Naive thymus-derived CD4-positive, alpha-beta T cell (primary cell): ENCODE measurements around the gene PLCB3. TPM values are rescaled to one million over a fixed set of nuclear protein-coding genes. Genes with fewer than 3 reads are reported as not detected.
A peak's percentile ranks its signal among the peaks of the same experiment; 100 is the strongest.

Experiments used
- ATAC-seq: fragments of 150-1000 bp; cut with Tn5 transposase; 2 replicates; pipeline ENCODE4 v1.10.0; 2021; ENCODE audit warnings: mild to moderate bottlenecking, moderate library complexity
- CTCF ChIA-PET: fragments of 350-600 bp; sonication (Branson Sonifier 250); formaldehyde crosslinking; loops from one replicate; lab custom pipeline; 2021; ENCODE audit warnings: antibody characterized with exemption; lab: Charles Lee
- POLR2A ChIA-PET: fragments of 350-600 bp; sonication (Branson Sonifier 250); formaldehyde crosslinking; loops from one replicate; lab custom pipeline; 2021; ENCODE audit warnings: antibody characterized with exemption, inconsistent platforms; lab: Charles Lee
- DNase-seq, 9 donors: peaks; one replicate each; pipeline versions ENCODE4 v3.0.0 to v3.0.0-alpha.2; 2020 to 2022; ENCODE audit warnings: mixed read lengths in 1 of 9
- H3K27ac ChIP-seq: one replicate; pipeline ENCODE4 v1.7.0; 2013; ENCODE audit warnings: mild to moderate bottlenecking, low read depth, low read length, moderate library complexity
- H3K27me3 ChIP-seq, 2 donors: one replicate each; pipeline ENCODE4 v1.7.0; 2013; ENCODE audit warnings: low read length in 2 of 2, mild to moderate bottlenecking in 2 of 2, moderate library complexity in 2 of 2; ENCODE audit not compliant: control insufficient read depth in 2 of 2, insufficient read depth in 2 of 2
- H3K36me3 ChIP-seq, 3 experiments: 1 replicate in 2 of 3; 2 replicates in 1 of 3; pipeline ENCODE4 v1.7.0; 2013; ENCODE audit warnings: low read length in 3 of 3, mild to moderate bottlenecking in 3 of 3, moderate library complexity in 1 of 3; ENCODE audit not compliant: insufficient read depth in 3 of 3, control insufficient read depth in 2 of 3
- H3K4me1 ChIP-seq, 2 donors: one replicate each; pipeline ENCODE4 v1.7.0; 2013; ENCODE audit warnings: low read length in 2 of 2, mild to moderate bottlenecking in 2 of 2, moderate library complexity in 1 of 2; ENCODE audit not compliant: control insufficient read depth in 2 of 2, insufficient read depth in 2 of 2
- H3K4me3 ChIP-seq: 2 replicates; pipeline ENCODE4 v1.7.0; 2013; ENCODE audit warnings: mild to moderate bottlenecking, low read length
- H3K9me3 ChIP-seq, 3 experiments: 1 replicate in 2 of 3; 2 replicates in 1 of 3; pipeline ENCODE4 v1.7.0; 2013; ENCODE audit warnings: low read length in 3 of 3; ENCODE audit not compliant: control insufficient read depth in 2 of 3
- H3K27ac Mint-ChIP-seq, 9 donors: one replicate each; pipeline ENCODE4 v1.8.0; 2020 to 2022; ENCODE audit warnings: mixed read lengths in 9 of 9, mild to moderate bottlenecking in 8 of 9, moderate library complexity in 5 of 9, inconsistent platforms in 2 of 9
- H3K27me3 Mint-ChIP-seq, 5 donors: one replicate each; pipeline ENCODE4 v1.8.0; 2021 to 2022; ENCODE audit warnings: mixed read lengths in 5 of 5, mild to moderate bottlenecking in 1 of 5
- H3K36me3 Mint-ChIP-seq, 5 donors: one replicate each; pipeline ENCODE4 v1.8.0; 2020 to 2022; ENCODE audit warnings: mixed read lengths in 5 of 5, mild to moderate bottlenecking in 3 of 5, inconsistent platforms in 1 of 5
- H3K4me1 Mint-ChIP-seq, 7 donors: one replicate each; pipeline ENCODE4 v1.8.0; 2020 to 2022; ENCODE audit warnings: mixed read lengths in 7 of 7, mild to moderate bottlenecking in 3 of 7, inconsistent platforms in 1 of 7
- H3K4me3 Mint-ChIP-seq, 10 donors: one replicate each; pipeline ENCODE4 v1.8.0; 2020 to 2022; ENCODE audit warnings: mild to moderate bottlenecking in 10 of 10, mixed read lengths in 10 of 10, moderate library complexity in 6 of 10, inconsistent platforms in 2 of 10
- H3K9me3 Mint-ChIP-seq, 11 donors: one replicate each; pipeline ENCODE4 v1.8.0; 2020 to 2022; ENCODE audit warnings: mixed read lengths in 11 of 11, mild to moderate bottlenecking in 4 of 11, inconsistent platforms in 1 of 11, moderate library complexity in 1 of 11
- intact Hi-C, 2 donors: fragments of 100-400 bp; cut with micrococcal nuclease; formaldehyde crosslinking; loops; one replicate each; pipeline ENCODE4 v1.15.1; 2023
- polyA plus RNA-seq, 2 donors: library from polyadenylated mRNA; unstranded; fragments of 300-500 nt; fragmentation: Illumina TruSeq; gene quantifications; one replicate each; pipeline ENCODE4 v1.2.3, GENCODE V29; 2021
- total RNA-seq, 6 experiments: library from RNA in 5 of 6; stranded (reverse) in 5 of 6; gene quantifications; 1 replicate in 5 of 6; 2 replicates in 1 of 6; pipeline ENCODE4 v1.2.3 and lab custom pipeline; 2021 to 2026

PLCB3 gene
- total and polyA plus RNA-seq, 7 experiments from 2014 or later = 0.19 to 12.1 (median 7.1) TPM

GRCh38 chr11:64253481-64253880 lies 2.2 kb downstream of the PLCB3 start:
- Histone ChIP-seq H3K4me3 (no peak overlapping the region), H3K27me3 (no peaks in the 10 kb centered on the region), H3K4me1 (peaks cover 9 to 12% of the 10 kb centered on the region in 2 donors), H3K9me3 (no peaks in the 10 kb centered on the region), H3K36me3 (peaks cover 0 to 2% (median 0%) of the 10 kb centered on the region in 3 experiments), H3K27ac (no peak overlapping the region)
- H3K9me3 Mint-ChIP-seq = peaks cover 0 to 2% (median 0%) of the 10 kb centered on the region in 11 donors
- ChIA-PET CTCF (interaction anchor here (1.0 kb wide), 1 partner anchor 49 kb away, joined by 3 read pairs; no protein-coding TSS in a partner anchor), POLR2A (no interaction called here)
- H3K27ac Mint-ChIP-seq = no peak overlapping the region
- peaks cover 0 to 3% (median 0%) of the 10 kb centered on the region in 5 donors for H3K27me3 Mint-ChIP-seq
- H3K36me3 Mint-ChIP-seq = no peaks in the 10 kb centered on the region
- ATAC-seq (no peak), DNase-seq (no peak)
- H3K4me3 Mint-ChIP-seq = peak overlapping the region in 5 of 10 donors; percentile 14 to 91 (median 21)
- H3K4me1 Mint-ChIP-seq = peaks cover 0 to 36% (median 11%) of the 10 kb centered on the region in 7 donors
- intact Hi-C loops = no loop called here

- Histone ChIP-seq H3K4me3 (no peak overlapping the region), H3K27ac (no peak overlapping the region), H3K4me1 (peaks cover 9 to 12% of the 10 kb centered on the region in 2 donors), H3K36me3 (peaks cover 0 to 8% (median 0%) of the 10 kb centered on the region in 3 experiments), H3K9me3 (no peaks in the 10 kb centered on the region), H3K27me3 (no peaks in the 10 kb centered on the region)
- ChIA-PET CTCF (interaction anchor here (1.0 kb wide), 1 partner anchor 50 kb away, joined by 3 read pairs; no protein-coding TSS in a partner anchor), POLR2A (interaction anchor here (1.4 kb wide), 1 partner anchor 13 kb away, joined by 5 read pairs; the partner anchor contains the start of gene FKBP2)
- H3K4me3 Mint-ChIP-seq = no peak overlapping the region
- H3K9me3 Mint-ChIP-seq = peaks cover 0 to 2% (median 0%) of the 10 kb centered on the region in 11 donors
- peaks cover 0 to under 1% (median 0%) of the 10 kb centered on the region in 5 donors for H3K36me3 Mint-ChIP-seq
- DNase-seq (no peak), ATAC-seq (no peak)
- intact Hi-C loops = no loop called here
- no peak overlapping the region for H3K27ac Mint-ChIP-seq
- H3K4me1 Mint-ChIP-seq = peaks cover 0 to 33% (median 11%) of the 10 kb centered on the region in 7 donors
- peaks cover 0 to 3% (median 0%) of the 10 kb centered on the region in 5 donors for H3K27me3 Mint-ChIP-seq
Observed at GRCh38 chr11:64254326-64254725, 3.0 kb downstream of the PLCB3 start.

DNA sequence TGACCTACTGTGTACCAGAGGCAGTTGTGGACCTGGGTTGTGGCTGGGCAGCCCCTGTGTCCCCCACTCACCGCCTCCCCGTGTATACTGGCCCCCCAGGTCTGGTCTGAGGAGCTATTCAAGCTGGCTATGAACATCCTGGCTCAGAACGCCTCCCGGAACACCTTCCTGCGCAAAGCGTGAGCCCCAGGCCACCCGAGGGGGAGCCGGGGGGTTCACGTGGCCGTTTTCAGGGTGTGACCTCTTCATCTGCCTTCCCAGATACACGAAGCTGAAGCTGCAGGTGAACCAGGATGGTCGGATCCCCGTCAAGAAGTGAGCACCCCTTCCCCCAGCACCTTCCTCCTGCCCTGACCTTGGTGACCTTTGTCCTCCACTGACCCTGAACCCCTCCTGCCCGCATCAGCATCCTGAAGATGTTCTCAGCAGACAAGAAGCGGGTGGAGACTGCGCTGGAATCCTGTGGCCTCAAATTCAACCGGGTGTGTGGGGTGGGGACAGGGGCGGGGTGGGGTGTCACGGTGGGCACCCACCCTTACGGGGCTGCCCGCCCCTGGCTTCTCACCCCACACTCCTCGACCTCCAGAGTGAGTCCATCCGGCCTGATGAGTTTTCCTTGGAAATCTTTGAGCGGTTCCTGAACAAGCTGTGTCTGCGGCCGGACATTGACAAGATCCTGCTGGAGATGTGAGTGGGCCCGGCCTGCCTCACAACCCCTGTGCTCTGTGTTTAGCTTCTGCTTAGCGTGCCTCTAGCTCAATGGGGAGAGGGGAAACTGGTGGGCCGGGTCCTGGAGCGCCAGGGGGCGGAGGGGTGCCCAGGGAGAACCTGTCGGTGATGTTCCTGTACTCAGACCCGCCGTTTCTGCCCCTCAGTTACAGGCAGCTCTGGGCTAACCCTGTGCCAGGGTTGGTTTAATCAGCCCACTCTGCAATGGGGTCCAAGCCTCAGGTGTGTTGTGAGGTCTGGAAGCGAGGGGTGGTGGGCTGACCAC lies 4.1 kb downstream of the PLCB3 start:
- intact Hi-C loops = no loop called here
- no peak overlapping the region for H3K27ac ChIP-seq
- H3K27me3 ChIP-seq = no peaks in the 10 kb centered on the region
- ChIA-PET POLR2A (interaction anchor here (1.2 to 1.4 kb wide), 2 partner anchors 13 to 14 kb away, joined by 4 to 5 read pairs; partner anchors contain the start of gene FKBP2), CTCF (interaction anchor here (0.8 to 0.9 kb wide), 2 partner anchors 49 to 51 kb away, joined by 3 read pairs; partner anchors contain the start of gene FERMT3)
- peaks cover 0 to 28% (median 7%) of the 10 kb centered on the region in 7 donors for H3K4me1 Mint-ChIP-seq
- H3K36me3 ChIP-seq = peaks cover 0 to 8% (median 0%) of the 10 kb centered on the region in 3 experiments
- H3K36me3 Mint-ChIP-seq = peaks cover 0 to 7% (median 0%) of the 10 kb centered on the region in 5 donors
- no peak for DNase-seq
- no peak overlapping the region for H3K4me3 ChIP-seq
- ATAC-seq = no peak
- no peaks in the 10 kb centered on the region for H3K9me3 ChIP-seq
- no peak overlapping the region for H3K27ac Mint-ChIP-seq
- peaks cover 0 to 3% (median 0%) of the 10 kb centered on the region in 5 donors for H3K27me3 Mint-ChIP-seq
- H3K4me3 Mint-ChIP-seq = no peak overlapping the region
- H3K4me1 ChIP-seq = peaks cover 9 to 12% of the 10 kb centered on the region in 2 donors
- peaks cover 0 to 2% (median 0%) of the 10 kb centered on the region in 11 donors for H3K9me3 Mint-ChIP-seq

- ChIA-PET CTCF (no interaction called here), POLR2A (interaction anchor here (1.2 kb wide), 1 partner anchor 13 kb away, joined by 4 read pairs; no protein-coding TSS in a partner anchor)
- no peak overlapping the region for H3K27ac Mint-ChIP-seq
- Histone ChIP-seq H3K9me3 (no peaks in the 10 kb centered on the region), H3K27me3 (no peaks in the 10 kb centered on the region), H3K4me3 (no peak overlapping the region), H3K4me1 (peaks cover 7 to 9% of the 10 kb centered on the region in 2 donors), H3K36me3 (peaks cover 0 to 8% (median 0%) of the 10 kb centered on the region in 3 experiments), H3K27ac (no peak overlapping the region)
- H3K4me1 Mint-ChIP-seq = peaks cover 0 to 25% (median 7%) of the 10 kb centered on the region in 7 donors
- no peaks in the 10 kb centered on the region for H3K27me3 Mint-ChIP-seq
- H3K4me3 Mint-ChIP-seq = no peak overlapping the region
- no peak for ATAC-seq
- intact Hi-C loops = no loop called here
- peaks cover 0 to 7% (median 0%) of the 10 kb centered on the region in 5 donors for H3K36me3 Mint-ChIP-seq
- DNase-seq = no peak
- H3K9me3 Mint-ChIP-seq = peaks cover 0 to 2% (median 0%) of the 10 kb centered on the region in 11 donors
Observed at GRCh38 chr11:64256300-64256699, 5.0 kb downstream of the PLCB3 start.

DNA sequence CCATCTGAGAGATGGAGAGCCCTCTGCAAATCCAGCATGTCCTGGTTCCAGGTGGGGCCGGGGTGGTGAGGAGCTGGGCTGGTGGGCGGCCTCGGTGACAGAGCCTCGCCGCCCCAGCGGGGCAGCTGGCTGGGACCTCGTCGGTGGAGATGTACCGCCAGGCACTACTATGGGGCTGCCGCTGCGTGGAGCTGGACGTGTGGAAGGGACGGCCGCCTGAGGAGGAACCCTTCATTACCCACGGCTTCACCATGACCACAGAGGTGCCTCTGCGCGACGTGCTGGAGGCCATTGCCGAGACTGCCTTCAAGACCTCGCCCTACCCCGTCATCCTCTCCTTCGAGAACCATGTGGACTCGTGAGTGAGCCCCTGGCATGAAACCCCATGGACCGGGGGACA lies 7.0 kb downstream of the PLCB3 start:
- H3K27ac ChIP-seq = no peak overlapping the region
- no peaks in the 10 kb centered on the region for H3K27me3 ChIP-seq
- no peaks in the 10 kb centered on the region for H3K4me1 ChIP-seq
- no peak overlapping the region for H3K27ac Mint-ChIP-seq
- ChIA-PET POLR2A (interaction anchor here (0.6 to 2.2 kb wide), 4 partner anchors 9 to 1768 kb away, joined by 3 to 8 read pairs (median 4); partner anchors contain the start of genes CATSPER1 and SF1), CTCF (no interaction called here)
- no peak overlapping the region for H3K4me3 Mint-ChIP-seq
- ATAC-seq (no peak), DNase-seq (no peak)
- H3K9me3 ChIP-seq = no peaks in the 10 kb centered on the region
- peaks cover 0 to 11% (median 0%) of the 10 kb centered on the region in 7 donors for H3K4me1 Mint-ChIP-seq
- H3K36me3 Mint-ChIP-seq = peaks cover 0 to 7% (median 2%) of the 10 kb centered on the region in 5 donors
- H3K9me3 Mint-ChIP-seq = no peaks in the 10 kb centered on the region
- no peak overlapping the region for H3K4me3 ChIP-seq
- peaks cover 0 to 11% (median 0%) of the 10 kb centered on the region in 3 experiments for H3K36me3 ChIP-seq
- intact Hi-C loops = no loop called here
- no peaks in the 10 kb centered on the region for H3K27me3 Mint-ChIP-seq

DNA sequence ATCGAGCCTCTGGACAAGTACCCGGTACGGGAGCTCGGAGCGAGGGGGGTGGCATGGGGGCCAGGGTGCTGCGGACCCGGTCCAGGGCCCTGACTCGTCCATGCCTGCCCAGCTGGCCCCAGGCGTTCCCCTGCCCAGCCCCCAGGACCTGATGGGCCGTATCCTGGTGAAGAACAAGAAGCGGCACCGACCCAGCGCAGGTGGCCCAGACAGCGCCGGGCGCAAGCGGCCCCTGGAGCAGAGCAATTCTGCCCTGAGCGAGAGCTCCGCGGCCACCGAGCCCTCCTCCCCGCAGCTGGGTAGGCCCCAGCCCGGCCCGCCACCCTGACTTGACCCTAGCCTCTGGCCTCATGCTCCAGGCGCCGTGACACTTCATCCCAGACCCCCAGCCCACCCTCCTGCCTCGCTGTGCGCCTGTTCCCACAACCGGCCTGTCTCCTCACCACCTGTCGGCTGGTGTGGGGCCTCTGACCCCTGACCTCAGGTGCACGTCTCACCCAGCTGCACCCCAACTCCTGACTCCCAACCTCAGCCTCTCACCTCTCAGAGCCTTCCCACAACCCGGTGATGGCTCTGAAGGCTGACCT lies 7.7 kb downstream of the PLCB3 start:
- no peak for ATAC-seq
- DNase-seq = no peak
- intact Hi-C loops = no loop called here
- Mint-ChIP-seq H3K36me3 (peaks cover 0 to 7% (median 2%) of the 10 kb centered on the region in 5 donors), H3K4me1 (peaks cover 0 to 9% (median 0%) of the 10 kb centered on the region in 7 donors), H3K27ac (no peak overlapping the region), H3K27me3 (no peaks in the 10 kb centered on the region), H3K4me3 (no peak overlapping the region), H3K9me3 (no peaks in the 10 kb centered on the region)
- no peak overlapping the region for H3K4me3 ChIP-seq
- no peaks in the 10 kb centered on the region for H3K27me3 ChIP-seq
- H3K36me3 ChIP-seq = peaks cover 0 to 11% (median 0%) of the 10 kb centered on the region in 3 experiments
- ChIA-PET CTCF (interaction anchor here (0.7 kb wide), 1 partner anchor 55 kb away, joined by 4 read pairs; no protein-coding TSS in a partner anchor), POLR2A (interaction anchor here (2.2 kb wide), 1 partner anchor 10 kb away, joined by 8 read pairs; no protein-coding TSS in a partner anchor)
- H3K9me3 ChIP-seq = no peaks in the 10 kb centered on the region
- H3K4me1 ChIP-seq = no peaks in the 10 kb centered on the region
- H3K27ac ChIP-seq = no peak overlapping the region
